RWPE1 (cell line): ENCODE measurements around the gene RARRES1.

Experiments used
- CTCF ChIA-PET: fragments of 350-600 bp; sonication (Branson Sonifier 250); formaldehyde crosslinking; extraction: SDS; loops from one replicate; lab custom pipeline; 2021; lab: Yijun Ruan, JAX
- POLR2A ChIA-PET: fragments of 400-600 bp; formaldehyde crosslinking; extraction: SDS; loops from one replicate; lab custom pipeline; 2020; ENCODE audit warnings: antibody characterized with exemption; ENCODE audit not compliant: low non-redundant PET; lab: Yijun Ruan, JAX
- DNase-seq: peaks from one replicate; pipeline ENCODE4 v3.0.0; 2012; ENCODE audit warnings: low spot score
- H3K27ac ChIP-seq: fragments of 450-650 bp; 2 replicates; pipeline ENCODE4 v1.5.1; 2017
- TF ChIP-seq, protein P1 (sequence below): fragments of 450-650 bp; conservative IDR thresholded peaks from 2 replicates; pipeline ENCODE4 v1.5.1; 2017; ENCODE audit warnings: low read depth, mild to moderate bottlenecking

RARRES1 gene

DNA sequence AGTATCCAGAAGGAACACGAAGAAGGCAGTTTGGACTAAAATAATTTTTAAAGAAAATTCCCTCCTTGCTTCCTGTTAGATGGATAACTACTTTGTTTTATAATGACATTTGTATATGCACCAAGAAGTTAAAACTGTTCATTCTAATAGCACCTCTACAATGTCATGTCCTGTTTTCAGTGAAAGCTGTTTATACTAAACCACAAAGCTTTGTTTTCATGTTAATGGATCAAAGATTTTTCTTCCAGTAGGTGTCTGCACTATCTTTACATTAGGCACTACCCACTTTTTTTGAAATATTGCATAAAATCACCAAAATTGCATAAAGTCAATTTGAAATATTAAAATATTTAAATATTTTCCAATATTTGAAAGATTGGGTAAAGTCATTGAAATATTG, 10.1 kb downstream of the RARRES1 start:
- no peak overlapping the region for H3K27ac ChIP-seq
- TF ChIP-seq, protein P1, sequence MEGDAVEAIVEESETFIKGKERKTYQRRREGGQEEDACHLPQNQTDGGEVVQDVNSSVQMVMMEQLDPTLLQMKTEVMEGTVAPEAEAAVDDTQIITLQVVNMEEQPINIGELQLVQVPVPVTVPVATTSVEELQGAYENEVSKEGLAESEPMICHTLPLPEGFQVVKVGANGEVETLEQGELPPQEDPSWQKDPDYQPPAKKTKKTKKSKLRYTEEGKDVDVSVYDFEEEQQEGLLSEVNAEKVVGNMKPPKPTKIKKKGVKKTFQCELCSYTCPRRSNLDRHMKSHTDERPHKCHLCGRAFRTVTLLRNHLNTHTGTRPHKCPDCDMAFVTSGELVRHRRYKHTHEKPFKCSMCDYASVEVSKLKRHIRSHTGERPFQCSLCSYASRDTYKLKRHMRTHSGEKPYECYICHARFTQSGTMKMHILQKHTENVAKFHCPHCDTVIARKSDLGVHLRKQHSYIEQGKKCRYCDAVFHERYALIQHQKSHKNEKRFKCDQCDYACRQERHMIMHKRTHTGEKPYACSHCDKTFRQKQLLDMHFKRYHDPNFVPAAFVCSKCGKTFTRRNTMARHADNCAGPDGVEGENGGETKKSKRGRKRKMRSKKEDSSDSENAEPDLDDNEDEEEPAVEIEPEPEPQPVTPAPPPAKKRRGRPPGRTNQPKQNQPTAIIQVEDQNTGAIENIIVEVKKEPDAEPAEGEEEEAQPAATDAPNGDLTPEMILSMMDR, result no peak
- ChIA-PET CTCF (no interaction called here), POLR2A (interaction anchor here (0.7 kb wide), 1 partner anchor 68 kb away, joined by 11 read pairs; no protein-coding TSS in a partner anchor)
- DNase-seq, result no peak

DNA sequence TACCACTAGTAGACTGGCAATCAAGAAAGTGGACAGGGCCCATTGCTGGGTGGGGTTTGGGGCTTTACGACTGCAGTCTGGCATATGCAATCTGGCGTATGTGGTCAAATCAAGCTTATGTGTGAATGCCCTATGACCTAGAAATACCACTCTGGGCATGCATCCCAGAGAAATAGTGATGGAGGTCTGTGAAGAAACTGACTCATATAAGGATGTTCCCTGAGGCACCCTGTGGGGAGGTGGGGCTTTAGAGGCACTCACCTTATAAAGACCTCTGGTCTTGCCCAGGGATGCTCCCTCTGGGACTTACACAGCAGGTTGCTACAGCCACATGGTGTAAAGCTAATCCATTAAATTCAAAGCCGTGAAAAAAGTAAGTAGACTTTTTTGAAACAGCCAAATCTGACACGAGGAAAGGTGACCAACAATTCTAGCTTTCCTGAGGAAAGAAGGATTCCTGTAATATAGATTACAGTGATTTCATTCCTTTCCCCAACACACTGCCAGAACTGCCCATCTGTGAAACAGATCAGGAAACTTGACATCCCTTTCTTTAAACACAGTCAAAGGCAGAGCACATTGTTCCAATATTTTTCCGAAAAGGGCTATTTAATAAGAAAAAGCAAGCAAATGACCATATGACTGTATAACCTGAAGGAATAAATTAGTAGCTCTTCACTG, 13.6 kb downstream of the RARRES1 start:
- DNase-seq, result peak; percentile 46
- TF ChIP-seq, protein P1, result no peak
- POLR2A ChIA-PET, result no interaction called here
- CTCF ChIA-PET, result interaction anchor here (0.5 to 0.6 kb wide), 3 partner anchors 115 to 1127 kb away, joined by 3 to 6 read pairs (median 4); no protein-coding TSS in a partner anchor
- no peak overlapping the region for H3K27ac ChIP-seq

DNA sequence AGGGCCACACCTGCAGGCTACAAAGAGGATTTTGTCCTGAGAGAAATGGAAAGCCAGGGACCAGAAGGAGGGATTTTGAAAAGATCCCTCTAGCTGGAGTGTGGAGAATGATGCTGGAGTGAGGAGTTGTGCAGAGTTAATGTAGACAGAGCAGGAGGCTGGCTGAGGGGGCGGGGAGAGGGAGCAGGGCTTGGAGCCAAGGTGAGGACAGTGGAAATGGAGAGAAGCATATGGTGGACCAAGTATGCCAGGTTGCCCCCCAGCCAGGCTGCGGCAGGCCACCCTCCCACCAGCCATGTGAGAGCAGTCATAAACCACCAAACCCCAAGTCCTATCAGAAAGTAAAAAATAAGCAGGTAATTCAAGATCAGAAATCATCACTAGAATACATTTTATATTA, 14.7 kb downstream of the RARRES1 start:
- TF ChIP-seq, protein P1, result no peak
- ChIA-PET CTCF (interaction anchor here (0.5 to 0.6 kb wide), 2 partner anchors 26 to 59 kb away, joined by 3 to 4 read pairs; no protein-coding TSS in a partner anchor), POLR2A (no interaction called here)
- no peak overlapping the region for H3K27ac ChIP-seq
- DNase-seq, result no peak

DNA sequence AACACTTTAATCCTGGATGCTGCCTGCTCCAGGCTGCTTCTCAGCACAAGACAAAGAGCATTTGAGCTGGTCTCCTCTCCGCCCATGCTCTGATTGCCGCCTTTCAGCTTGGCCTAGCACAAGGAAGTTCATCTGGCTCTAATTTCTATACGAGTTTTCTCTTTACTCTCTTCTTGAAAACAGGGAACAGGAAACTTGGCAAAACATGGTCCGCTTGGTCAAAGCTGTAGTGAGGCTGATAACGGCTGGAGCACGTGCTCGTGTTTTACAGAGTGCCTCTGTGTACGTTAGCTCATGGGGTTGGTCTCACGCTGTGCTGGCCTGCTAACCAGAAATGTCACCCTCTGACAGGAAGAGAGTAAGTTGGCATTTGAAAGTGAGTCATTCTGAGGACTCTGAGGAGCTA, 19.2 kb downstream of the RARRES1 start:
- no peak for DNase-seq
- ChIA-PET CTCF (interaction anchor here (1.2 kb wide), 1 partner anchor 41 kb away, joined by 4 read pairs; the partner anchor contains the start of gene LXN), POLR2A (no interaction called here)
- H3K27ac ChIP-seq, result no peak overlapping the region
- TF ChIP-seq, protein P1, result no peak

DNA sequence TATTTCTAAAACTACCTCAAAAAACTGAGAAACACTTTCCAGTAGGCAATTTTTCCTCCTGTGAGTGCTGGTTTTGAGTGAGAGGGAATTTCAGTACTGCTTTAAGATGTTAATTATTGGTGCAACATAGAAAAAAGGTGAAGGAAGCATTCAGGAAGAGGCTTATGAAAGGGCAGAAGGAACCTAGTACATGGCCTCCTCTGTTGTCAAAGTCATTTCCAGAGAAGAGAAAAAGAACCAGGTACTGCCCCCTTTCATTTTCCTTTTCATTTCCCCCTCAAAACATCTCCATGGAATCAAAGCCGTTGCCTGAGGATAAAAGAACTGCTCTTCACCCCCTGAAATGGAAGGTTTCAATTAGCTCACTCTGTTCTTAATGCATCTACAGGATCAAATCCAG, 19.8 kb downstream of the RARRES1 start:
- no peak for DNase-seq
- TF ChIP-seq, protein P1, result no peak
- H3K27ac ChIP-seq, result no peak overlapping the region
- POLR2A ChIA-PET, result no interaction called here
- CTCF ChIA-PET, result no interaction called here

DNA sequence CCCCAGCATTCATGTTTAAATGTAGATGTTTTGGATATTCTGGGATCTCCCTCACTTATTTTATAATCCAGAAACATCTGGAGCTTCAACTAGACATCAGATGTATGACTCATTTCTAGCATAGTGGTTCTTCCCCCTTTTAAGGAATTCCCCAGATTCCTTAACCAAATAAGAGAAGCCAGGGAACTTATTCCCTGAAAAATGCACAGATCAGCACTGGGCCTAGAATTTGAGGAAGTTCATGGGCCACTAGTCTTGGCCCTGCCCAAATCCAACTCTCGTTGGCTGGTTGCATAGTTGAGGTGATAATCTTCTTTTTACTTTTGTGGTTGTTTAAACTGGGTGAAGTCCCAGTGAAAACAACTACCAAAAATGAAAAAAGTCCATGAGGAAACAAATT, 20.4 kb downstream of the RARRES1 start:
- CTCF ChIA-PET, result no interaction called here
- peak; percentile 68 for DNase-seq
- TF ChIP-seq, protein P1, result no peak
- H3K27ac ChIP-seq, result no peak overlapping the region
- POLR2A ChIA-PET, result no interaction called here
